B cell (primary cell): ENCODE results near the gene ATF4.

ENCODE experiments used
- EZH2 ChIP-seq: IDR thresholded peaks from 2 replicates; pipeline ENCODE4 v1.6.1; 2012; ENCODE audit warnings: borderline replicate concordance, low read depth, mild to moderate bottlenecking, moderate library complexity, low read length; ENCODE audit not compliant: insufficient read depth, poor library complexity, severe bottlenecking
- TF ChIP-seq, protein P1 (sequence below): fragments of 200-600 bp; IDR thresholded peaks from one replicate; pipeline ENCODE4 v1.8.0; 2022; ENCODE audit warnings: antibody characterized with exemption, mild to moderate bottlenecking

DNA sequence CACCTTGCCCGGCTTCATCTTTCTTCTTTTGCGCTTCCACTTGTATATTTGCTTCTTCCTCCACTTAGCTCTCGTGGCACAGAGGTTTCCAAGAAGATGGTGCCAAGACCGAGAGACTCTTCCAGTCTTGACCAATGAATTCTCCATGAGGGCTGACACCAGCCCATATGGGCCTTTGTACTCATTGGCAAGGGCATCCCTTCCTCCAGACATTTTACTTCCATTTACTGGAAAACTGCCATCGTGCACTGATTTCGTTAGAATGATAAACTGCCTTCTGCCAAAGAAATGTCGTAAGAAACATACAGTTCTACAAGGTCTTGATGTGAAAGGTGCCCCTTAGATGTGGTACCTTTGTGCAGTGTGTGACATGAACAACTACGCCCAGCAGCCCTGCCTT is 22.9 kb upstream of the ATF4 start:
- TF ChIP-seq, protein P1, sequence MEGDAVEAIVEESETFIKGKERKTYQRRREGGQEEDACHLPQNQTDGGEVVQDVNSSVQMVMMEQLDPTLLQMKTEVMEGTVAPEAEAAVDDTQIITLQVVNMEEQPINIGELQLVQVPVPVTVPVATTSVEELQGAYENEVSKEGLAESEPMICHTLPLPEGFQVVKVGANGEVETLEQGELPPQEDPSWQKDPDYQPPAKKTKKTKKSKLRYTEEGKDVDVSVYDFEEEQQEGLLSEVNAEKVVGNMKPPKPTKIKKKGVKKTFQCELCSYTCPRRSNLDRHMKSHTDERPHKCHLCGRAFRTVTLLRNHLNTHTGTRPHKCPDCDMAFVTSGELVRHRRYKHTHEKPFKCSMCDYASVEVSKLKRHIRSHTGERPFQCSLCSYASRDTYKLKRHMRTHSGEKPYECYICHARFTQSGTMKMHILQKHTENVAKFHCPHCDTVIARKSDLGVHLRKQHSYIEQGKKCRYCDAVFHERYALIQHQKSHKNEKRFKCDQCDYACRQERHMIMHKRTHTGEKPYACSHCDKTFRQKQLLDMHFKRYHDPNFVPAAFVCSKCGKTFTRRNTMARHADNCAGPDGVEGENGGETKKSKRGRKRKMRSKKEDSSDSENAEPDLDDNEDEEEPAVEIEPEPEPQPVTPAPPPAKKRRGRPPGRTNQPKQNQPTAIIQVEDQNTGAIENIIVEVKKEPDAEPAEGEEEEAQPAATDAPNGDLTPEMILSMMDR = no peak
- no peak for TF ChIP-seq EZH2
